HG03521 (cell line): ENCODE data around the gene SLC35A2.
"Not testable (repeated sequence)": the region's sequence is repeated elsewhere in the genome, so short reads cannot be mapped to it uniquely, and the experiment has no call there.

Source experiments
- ATAC-seq: cut with Tn5 transposase; IDR thresholded peaks from one replicate; pipeline ENCODE4 v1.9.1; 2021; ENCODE audit warnings: mild to moderate bottlenecking, moderate library complexity; ENCODE audit not compliant: unreplicated experiment

SLC35A2 gene

DNA sequence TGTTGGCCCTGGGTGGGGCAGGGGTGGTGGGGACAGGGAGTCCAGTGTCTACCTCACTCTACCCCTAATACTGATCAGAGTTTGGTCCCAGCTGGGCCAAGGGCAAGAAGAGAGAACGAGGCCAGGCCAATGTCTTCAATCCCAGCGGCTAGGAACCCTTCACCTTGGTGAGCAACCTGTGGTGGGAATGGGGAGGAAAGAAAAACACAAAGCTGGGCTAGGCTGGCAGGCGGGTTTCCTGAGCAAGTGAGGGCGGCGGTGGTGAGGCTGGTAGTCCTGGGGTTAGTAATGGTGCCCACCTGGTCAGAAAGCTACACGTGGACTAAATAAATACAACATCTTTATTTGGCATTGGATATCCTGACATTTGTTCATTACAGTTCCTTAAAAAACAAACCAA lies 8.2 kb downstream of the SLC35A2 start:
- ATAC-seq: no peak

DNA sequence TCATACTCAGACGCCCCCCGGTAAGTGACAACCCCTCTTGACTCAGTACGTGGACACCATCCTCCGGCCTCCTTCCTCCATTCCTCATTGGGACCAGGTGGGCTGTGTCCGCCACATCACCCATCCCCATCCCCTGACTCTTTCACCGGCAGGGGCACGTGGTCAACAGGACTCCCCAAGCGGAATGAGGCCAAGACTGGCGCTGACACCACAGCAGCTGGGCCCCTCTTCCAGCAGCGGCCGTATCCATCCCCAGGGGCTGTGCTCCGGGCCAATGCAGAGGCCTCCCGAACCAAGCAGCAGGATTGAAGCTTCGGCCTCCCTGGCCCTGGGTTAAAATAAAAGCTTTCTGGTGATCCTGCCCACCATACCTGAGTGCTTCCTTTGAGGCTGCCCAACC lies 8.7 kb downstream of the SLC35A2 start:
- ATAC-seq: no peak

DNA sequence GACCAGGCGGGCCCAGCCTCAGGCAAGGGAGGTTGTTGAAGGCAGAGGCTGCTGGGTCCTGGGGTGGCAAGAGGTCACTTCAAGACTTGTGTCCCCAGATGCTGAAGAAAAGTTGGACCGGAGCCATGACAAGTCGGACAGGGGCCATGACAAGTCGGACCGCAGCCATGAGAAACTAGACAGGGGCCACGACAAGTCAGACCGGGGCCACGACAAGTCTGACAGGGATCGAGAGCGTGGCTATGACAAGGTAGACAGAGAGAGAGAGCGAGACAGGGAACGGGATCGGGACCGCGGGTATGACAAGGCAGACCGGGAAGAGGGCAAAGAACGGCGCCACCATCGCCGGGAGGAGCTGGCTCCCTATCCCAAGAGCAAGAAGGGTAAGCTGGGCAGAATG lies 9.3 kb downstream of the SLC35A2 start:
- no peak for ATAC-seq

DNA sequence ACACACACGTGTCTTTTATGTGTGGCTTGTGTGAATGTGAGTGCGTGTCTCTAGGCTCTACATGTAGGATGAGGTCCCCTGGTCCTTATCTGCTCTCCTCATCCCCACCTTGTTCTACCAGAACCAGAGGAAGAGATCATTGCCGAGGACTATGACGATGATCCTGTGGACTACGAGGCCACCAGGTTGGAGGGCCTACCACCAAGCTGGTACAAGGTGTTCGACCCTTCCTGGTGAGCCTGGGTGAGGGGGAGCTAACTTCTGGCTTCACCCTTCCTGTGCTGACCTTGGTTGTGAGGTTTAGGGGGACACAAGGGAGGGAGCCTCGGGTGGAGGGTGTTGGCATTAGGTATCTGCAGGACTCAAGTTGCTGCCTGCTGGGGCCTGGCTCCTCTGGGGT lies 10.4 kb downstream of the SLC35A2 start:
- no peak for ATAC-seq

DNA sequence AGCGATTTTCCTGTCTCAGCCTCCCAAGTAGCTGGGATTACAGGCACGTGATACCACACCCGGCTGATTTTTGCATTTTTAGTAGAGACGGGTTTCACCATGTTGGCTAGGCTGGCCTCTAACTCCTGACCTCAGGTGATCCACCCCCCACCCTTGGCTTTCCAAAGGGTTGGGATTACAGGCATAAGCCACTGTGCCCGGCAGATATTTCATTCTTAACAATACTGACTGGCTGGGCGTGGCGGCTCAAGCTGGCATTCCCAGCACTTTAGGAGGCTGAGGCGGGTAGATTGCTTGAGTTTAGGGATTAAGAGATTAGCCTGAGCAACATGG lies 12.4 kb downstream of the SLC35A2 start:
- ATAC-seq: no peak

DNA sequence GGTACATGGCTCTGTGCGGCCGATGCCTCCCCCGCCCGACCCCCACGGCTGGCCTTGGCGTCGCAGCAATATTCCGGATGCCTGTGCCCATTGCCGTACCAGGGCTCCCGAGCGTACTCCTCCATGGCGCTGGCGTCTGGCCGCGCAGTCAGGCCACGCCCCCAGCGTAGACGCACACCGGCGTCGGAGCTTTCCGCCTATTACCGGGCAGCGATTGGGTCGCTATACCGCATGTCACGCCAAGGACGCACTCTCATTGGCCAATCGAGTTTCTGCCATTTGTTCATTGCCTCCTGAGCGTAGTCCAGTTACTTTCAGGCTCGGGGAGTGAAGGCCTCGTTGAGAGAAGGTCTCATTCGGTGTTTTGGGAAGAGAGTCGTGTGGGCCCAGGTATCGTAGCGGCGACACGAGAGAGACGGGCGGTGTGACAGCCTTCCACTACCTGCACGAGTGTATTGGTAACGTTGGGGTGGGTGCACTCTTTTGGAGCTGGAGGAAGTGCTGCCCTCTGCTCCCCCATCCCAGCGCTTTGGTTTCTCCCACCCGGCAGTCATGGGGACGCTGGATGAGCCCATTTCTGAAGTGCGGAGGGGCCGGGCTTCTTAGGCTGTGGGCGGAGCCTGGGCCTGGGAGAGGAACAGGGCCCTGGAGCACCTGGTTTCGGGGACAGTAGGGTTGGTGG lies 13.7 kb downstream of the SLC35A2 start, which contains the start of the genes PQBP1 and TIMM17B:
Gene PQBP1 (plus strand): TSS at position 306 of the 682 bp plus-strand sequence. CDS start 580 bp downstream, outside the sequence.
Gene TIMM17B (minus strand): TSS at position 144 of the 682 bp plus-strand sequence. CDS start 19 bp downstream, at position 125.
- ATAC-seq: peak; percentile 93

DNA sequence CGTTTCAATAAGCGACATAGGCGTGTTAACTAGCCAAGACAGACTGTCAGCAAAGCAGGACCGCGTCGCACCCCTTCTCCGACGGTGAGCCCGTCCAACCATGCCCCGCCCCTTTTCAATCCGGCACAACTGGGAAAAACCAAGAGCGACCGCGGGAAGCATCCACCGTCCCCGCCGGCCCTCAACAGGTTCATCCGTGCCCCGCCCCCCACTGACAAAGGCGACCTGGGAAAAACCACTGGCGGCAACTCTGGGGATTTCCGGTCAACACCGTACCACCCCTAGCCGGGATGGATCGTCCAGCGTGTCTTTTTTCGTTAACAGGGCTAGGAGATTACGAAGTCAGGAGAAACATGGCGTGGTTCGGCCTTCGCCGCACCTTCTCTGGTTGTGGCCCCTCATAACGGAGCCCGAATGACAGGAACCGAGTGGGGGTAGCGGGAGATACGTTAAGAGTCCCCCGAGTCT lies 14.3 kb downstream of the SLC35A2 start:
- ATAC-seq: peak; percentile 8

DNA sequence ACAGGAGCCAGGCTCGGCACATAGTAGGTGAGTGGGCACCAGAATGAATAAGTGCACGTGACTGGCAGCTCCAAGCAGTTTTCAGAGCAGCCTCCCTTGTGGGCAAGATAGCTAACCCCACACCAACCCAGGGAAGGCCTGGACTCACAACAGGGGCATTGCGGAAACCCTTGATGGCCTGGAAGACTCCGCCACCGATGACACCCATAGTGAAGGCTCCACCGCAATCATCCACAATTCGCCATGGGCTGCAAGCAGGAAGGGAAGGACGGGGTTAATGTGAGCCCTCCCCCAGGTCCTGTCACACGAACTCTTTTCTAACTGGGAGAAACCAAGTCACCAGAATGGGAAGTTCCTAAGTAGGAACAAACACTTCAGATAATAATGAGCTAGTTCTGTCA lies 14.8 kb downstream of the SLC35A2 start:
- ATAC-seq: no peak

DNA sequence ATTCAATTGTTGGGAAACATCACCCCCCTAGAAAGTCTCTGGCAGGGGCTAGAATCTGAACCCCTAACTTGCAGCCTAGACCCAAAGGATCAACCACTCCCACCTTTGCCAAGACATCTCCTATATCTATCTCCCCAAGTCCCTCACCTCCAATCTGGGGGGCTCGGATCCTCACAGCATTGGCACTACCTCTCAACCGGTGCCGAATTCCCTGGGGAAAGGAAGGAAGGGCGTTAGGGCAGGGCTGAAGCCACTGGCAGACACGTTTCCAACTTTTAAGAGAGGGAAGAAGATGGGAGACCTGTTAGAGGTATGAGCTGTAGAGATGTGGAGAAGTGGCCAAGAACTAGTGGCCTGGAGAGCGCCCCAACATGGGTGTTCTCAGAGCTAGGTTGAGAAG lies 16.6 kb downstream of the SLC35A2 start:
- ATAC-seq: no peak

DNA sequence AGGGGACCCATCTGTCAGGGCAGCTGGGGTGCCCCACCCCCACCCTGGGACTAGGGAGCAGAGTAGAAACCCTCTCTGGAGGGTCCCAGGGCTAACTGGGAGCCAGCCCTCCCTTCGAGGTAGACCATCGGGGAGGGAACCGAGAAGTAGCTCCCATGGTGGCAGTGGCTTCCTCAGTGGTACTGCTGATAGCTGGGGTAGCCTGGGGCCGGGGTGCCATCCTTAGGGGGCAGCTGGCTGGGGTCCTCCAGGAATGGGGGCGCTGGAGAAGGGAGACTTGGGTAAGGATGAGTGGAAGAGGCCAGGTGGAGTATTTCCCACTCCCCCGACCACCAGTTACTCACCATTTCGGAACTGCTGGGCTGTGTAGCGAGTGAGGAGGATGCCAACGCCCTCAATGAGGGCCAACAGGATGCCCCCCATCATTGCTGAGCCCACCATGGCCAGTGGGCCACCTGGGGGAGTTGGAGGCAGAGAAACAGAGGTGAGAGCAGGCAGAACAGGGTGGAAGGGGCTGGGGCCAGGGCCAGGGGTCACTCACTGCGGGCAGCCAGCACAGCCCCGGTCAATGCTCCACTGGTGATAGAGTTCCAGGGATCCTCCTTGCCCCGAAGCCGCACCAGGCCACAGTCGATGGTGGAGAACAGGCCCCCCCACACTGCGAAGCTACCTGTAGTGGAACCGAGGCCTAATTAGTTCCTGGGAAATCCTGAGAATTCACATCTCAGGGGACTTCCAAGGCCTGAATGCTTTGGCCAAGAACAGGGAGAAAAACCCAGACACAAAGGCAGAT lies 17.7 kb downstream of the SLC35A2 start:
- ATAC-seq: no peak

DNA sequence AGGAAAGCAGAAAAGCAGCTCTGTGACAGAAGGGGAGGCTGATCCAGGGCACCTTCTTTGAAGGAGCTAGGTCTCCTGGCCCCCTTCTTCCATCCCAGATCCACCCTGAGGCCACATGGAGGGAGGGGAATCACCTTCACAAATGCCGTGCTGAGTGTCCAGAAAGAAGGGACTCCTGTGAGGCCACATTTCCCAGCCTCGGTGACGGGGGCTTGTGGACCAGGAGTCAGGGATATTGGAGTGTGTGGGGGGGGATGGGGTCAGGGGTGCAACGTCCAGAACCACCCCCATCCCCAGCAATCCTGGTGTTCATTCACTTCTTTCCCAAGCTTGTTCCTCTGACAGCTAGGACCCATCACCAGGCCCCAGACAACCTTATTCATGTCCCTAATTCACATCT lies 18.6 kb downstream of the SLC35A2 start:
- ATAC-seq: no peak

DNA sequence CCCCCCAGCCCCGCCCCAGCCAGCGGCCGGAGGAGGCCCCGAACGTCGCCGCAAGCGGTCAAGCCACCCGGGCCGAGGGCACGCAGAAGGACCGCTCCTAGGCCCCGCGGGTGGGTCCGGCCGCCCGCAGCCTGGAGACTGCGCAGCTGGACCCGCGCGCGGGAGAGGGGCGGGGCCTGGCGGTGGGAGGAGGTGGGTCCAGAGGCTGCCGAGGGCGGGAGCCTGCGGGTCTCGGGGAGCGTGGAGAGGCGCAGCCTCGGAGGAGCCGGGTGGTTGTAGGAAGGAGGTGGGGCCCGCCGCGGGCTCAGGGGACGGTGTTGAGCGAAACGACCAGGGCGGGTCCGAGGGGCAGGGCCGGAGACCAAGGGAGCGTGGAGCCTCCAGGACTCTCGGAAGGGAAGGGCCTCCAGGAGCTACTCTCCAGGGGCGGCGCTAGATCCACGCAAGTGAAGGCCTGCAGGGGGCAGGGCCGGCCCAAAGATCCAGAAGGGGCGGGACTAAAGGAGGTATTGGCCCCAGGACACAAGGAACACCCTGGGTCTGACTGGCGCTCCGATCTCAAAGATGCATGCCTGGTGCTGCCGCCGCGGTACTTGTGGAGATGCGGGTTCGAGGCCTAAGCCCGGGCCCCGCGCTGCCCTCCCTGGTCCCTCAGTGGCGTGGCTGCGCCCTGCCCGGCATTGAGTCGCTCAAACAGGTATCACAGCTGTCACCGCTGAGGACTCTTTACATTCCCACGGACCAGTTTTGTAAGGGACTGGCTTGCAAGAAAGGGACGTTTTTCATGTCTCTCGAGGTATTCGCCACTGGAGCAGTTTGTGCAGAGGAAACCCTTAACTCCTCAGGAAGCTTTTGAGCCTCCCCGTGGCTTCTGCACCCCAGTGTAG lies 19.8 kb downstream of the SLC35A2 start:
- peak; percentile 79 for ATAC-seq

DNA sequence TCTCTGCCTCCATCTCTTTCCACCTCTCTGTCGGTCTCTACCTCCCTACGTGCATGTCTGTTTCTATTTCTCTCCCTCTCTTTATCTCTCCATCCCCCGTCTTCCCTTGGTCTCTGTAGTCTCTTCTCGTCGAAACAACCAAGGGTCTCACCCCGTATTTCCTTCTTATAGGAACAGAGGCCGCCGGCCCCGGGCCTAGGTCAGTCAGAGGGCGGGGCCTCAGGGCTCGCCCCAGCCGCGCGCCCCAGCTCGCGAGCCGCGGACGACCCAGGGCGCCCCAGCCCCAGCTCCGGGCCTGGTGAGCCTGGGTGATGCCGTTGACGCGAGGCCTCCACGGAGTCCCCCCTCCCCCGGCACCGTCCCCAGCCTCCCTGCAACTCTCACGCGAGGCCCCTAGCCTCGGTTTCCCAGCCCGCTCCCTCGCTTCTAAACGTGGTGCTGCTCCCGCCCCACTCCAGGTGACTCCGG lies 20.5 kb downstream of the SLC35A2 start:
- peak; percentile 35 for ATAC-seq

DNA sequence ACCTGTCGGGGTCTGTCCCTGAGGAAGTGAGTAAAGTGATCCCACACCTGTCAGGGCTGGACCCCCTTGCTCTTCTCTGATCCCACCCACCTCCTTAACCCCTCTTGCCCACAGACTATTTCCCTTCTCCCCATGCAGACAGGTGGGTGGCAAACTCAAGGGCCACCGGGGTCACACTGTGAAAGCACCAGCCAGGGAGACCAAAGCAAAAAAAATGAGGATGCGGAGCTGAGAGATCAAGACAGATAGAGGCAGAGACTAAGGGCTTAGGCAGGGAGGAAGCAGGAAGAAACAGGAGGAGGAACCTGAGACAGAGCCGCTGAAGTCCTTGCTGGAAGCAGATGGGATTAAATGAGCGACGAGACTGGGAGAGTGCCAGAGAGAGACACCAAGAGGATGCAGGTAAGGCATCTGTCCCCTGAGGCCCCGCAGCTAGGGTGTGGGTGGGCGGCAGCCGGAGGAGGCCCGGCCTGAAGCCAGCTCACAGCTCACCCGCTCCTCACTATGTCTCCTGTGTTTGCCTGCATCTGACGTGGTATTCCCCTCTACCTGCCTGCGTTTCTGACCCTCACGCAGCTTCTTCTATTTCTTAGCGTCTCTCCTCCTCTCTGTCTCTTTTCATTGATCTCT lies 21.0 kb downstream of the SLC35A2 start:
- no peak for ATAC-seq

DNA sequence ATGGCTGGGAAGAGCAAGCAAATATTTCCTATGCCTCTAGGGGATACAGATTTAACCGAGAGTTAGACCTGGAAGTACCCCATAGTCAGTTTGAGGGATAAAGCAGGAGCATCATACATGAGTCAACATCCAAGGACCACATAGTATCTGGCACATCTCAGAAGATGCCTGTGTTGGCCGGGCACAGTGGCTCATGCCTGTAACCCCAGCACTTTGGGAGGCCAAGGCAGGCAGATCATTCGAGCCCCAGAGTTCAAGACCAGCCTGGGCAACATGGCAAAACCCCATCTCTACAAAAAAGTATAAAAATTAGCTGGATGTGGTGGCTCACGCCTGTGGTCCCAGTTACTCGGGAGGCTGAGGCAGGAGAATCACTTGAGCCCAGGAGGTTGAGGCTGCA lies 24.9 kb downstream of the SLC35A2 start:
- not testable (repeated sequence) for ATAC-seq

DNA sequence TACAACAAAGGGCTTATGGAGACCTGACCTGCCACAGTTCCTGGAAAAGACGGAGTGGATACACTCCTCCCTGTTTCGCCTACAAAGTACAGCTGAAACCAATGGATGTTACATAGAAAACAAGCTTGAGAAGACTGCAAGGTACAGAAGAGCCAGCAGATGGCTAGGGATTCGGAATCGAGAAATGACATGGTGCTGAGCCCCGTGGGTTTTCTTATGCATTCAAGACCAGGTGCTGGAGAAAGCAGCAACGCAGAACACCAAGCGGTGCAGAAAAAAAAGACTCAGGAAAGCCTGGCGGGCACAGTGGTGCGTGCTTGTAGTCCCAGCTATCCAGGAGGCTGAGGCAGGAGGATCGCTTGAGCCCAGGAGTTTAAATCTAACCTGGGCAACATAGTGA lies 27.7 kb downstream of the SLC35A2 start:
- ATAC-seq: no peak

DNA sequence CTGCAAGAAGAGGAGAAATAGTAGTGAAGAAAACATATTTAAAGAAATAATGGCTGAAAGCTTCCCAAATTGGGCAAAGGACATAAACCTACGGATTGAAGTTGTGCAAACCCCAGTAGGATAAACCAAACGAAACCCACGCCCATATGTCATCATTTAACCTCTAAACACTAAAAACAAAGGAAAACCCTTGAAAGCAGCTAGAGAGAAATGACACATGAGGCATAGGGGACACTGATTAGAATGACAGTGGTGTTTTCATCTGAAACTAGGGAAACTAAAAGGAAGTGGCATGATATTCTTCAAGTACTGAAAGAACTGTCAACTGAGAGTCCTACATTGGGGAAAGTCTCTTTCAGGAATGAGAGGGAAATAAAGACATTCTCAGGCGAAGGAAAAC lies 34.5 kb downstream of the SLC35A2 start:
- not testable (repeated sequence) for ATAC-seq

DNA sequence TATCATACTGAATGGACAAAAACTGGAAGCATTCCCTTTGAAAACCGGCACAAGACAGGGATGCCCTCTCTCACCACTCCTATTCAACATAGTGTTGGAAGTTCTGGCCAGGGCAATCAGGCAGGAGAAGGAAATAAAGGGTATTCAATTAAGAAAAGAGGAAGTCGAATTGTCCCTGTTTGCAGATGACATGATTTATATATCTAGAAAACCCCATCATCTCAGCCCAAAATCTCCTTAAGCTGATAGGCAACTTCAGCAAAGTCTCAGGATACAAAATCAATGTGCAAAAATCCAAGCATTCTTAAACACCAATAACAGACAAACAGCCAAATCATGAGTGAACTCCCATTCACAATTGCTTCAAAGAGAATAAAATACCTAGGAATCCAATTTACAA lies 39.4 kb downstream of the SLC35A2 start:
- not testable (repeated sequence) for ATAC-seq

DNA sequence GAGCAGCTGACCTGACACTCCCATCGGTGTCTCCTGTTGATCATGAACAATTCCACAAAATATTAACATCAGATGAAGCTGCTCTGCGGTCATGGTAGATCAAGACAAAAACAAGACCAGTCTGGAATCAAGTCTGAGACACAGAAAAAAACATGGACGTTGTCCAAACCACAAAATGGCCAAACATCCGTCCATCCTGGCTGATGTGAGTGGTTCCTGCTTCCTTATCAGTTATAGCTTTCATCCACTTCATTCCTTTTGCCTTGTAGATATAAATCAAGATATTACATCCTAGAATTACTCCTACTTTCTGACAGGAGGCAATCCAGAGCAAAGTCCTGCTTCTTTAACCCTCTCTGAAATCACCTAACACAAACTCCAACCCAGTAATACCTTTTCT lies 47.2 kb downstream of the SLC35A2 start:
- ATAC-seq: no peak

DNA sequence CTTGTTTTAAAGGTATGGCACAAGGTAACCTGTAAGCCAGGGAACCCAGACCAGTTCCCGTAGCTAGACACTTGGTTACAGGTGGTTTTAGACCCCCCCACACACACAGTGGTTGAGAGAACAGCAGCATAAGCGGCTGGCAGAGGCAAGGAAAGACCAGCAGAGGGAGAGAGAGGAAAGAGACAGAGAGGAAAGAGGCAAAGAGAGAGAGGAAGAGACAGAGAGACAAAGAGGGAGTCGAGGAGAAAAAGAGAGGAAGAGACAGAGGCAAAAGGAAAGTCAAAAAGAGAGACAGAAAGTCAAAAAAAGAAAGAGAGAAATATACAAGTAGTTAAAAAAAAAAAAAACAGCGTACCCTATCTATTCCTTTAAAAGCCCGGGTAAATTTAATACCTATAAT lies 56.5 kb downstream of the SLC35A2 start:
- ATAC-seq: no peak
